GM12872 (cell line): ENCODE measurements around the gene MCC.

ENCODE experiments used
- CTCF ChIP-seq: IDR thresholded peaks from 3 replicates; pipeline ENCODE4 v1.5.1; 2011; ENCODE audit warnings: low read depth, mild to moderate bottlenecking, low read length, moderate library complexity; ENCODE audit not compliant: insufficient read depth

The MCC gene

GRCh38 chr5:113227798-113228197 lies 260.5 kb downstream of the MCC start:
- no peak for TF ChIP-seq CTCF

GRCh38 chr5:113226116-113226736 lies 262.0 kb downstream of the MCC start:
- TF ChIP-seq CTCF = no peak

- TF ChIP-seq CTCF = no peak
These were observed 263.0 kb downstream of the MCC start for GRCh38 chr5:113225259-113225658.

- no peak for TF ChIP-seq CTCF
These were observed 263.6 kb downstream of the MCC start for GRCh38 chr5:113224605-113225065.

GRCh38 chr5:113223831-113224604 lies 264.2 kb downstream of the MCC start:
- no peak for TF ChIP-seq CTCF

GRCh38 chr5:113223315-113223714 lies 264.9 kb downstream of the MCC start:
- no peak for TF ChIP-seq CTCF

- TF ChIP-seq CTCF = no peak
These were observed 266.7 kb downstream of the MCC start for GRCh38 chr5:113221294-113222176.
